Uterus (tissue), 2 donors: ENCODE measurements around the gene RORC.

Experiments
- CTCF ChIP-seq, 4 experiments: fragments of 200-600 bp in 2 of 4; fragments of 450-650 bp in 2 of 4; sonication (generic) in 2 of 4; IDR thresholded peaks; one replicate each; pipeline ENCODE4 v1.5.1; 2016 to 2019; ENCODE audit warnings: antibody characterized with exemption in 4 of 4, mild to moderate bottlenecking in 2 of 4, moderate library complexity in 1 of 4
- POLR2A ChIP-seq, 2 donors: fragments of 450-650 bp; IDR thresholded peaks; one replicate each; pipeline ENCODE4 v1.6.1; 2016; ENCODE audit warnings: antibody characterized with exemption in 2 of 2, mild to moderate bottlenecking in 1 of 2, moderate library complexity in 1 of 2

DNA sequence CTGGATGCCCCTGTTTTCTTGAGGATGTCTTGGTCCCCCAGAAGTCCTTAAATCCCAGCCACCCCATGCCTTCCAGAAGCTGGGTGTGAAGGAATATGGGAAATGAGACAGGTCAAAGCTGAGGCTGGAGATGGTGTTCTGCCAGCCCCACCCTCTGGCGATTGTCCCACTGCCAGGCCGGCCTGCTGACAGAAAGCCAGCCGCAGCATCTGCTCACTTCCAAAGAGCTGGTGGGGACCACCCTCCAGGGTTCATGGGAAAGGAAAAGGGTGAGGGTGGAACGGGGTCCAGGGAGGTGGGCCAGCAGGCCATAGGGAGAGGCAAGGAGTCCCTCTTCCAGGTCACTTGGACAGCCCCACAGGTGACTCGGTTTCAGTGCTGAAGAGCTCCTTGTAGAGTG lies 24.5 kb downstream of the RORC start:
- TF ChIP-seq CTCF (IDR thresholded peaks at IDR 0.05) (no peak), POLR2A (IDR thresholded peaks at IDR 0.05) (no peak)
